RWPE1 (cell line): Measurements from ENCODE around the gene WRNIP1.

Experiments
- CTCF ChIA-PET: fragments of 350-600 bp; sonication (Branson Sonifier 250); formaldehyde crosslinking; extraction: SDS; loops from one replicate; lab custom pipeline; 2021; lab: Yijun Ruan, JAX
- POLR2A ChIA-PET: fragments of 400-600 bp; formaldehyde crosslinking; extraction: SDS; loops from one replicate; lab custom pipeline; 2020; ENCODE audit warnings: antibody characterized with exemption; ENCODE audit not compliant: low non-redundant PET; lab: Yijun Ruan, JAX
- DNase-seq: peaks from one replicate; pipeline ENCODE4 v3.0.0; 2012; ENCODE audit warnings: low spot score
- H3K27ac ChIP-seq: fragments of 450-650 bp; 2 replicates; pipeline ENCODE4 v1.5.1; 2017
- CTCF ChIP-seq: fragments of 450-650 bp; conservative IDR thresholded peaks from 2 replicates; pipeline ENCODE4 v1.5.1; 2017; ENCODE audit warnings: low read depth, mild to moderate bottlenecking

Gene WRNIP1

GRCh38 chr6:2792330-2793110 is 27.3 kb downstream of the WRNIP1 start:
- DNase-seq, result peak; percentile 59
- TF ChIP-seq CTCF, result no peak
- ChIA-PET CTCF (interaction anchor here (1.0 to 1.9 kb wide), 4 partner anchors 48 to 119 kb away, joined by 4 to 10 read pairs (median 7); partner anchors contain the start of gene SERPINB1), POLR2A (no interaction called here)
- peak overlapping the region; percentile 78 for H3K27ac ChIP-seq

GRCh38 chr6:2793534-2794151 is 28.4 kb downstream of the WRNIP1 start:
- no peak for DNase-seq
- H3K27ac ChIP-seq, result peak overlapping the region; percentile 78
- POLR2A ChIA-PET, result no interaction called here
- CTCF ChIA-PET, result no interaction called here
- TF ChIP-seq CTCF, result no peak

- TF ChIP-seq CTCF, result no peak
- CTCF ChIA-PET, result no interaction called here
- DNase-seq, result peak; percentile 22
- POLR2A ChIA-PET, result interaction anchor here (0.7 kb wide), 1 partner anchor 51 kb away, joined by 5 read pairs; no protein-coding TSS in a partner anchor
- peak overlapping the region; percentile 78 for H3K27ac ChIP-seq
Observed at GRCh38 chr6:2794171-2794730, 29.1 kb downstream of the WRNIP1 start.

GRCh38 chr6:2795162-2795561 is 30.0 kb downstream of the WRNIP1 start:
- ChIA-PET POLR2A (interaction anchor here (0.7 kb wide), 1 partner anchor 50 kb away, joined by 5 read pairs; no protein-coding TSS in a partner anchor), CTCF (no interaction called here)
- DNase-seq, result no peak
- no peak for TF ChIP-seq CTCF
- H3K27ac ChIP-seq, result no peak overlapping the region

- no peak for TF ChIP-seq CTCF
- no peak for DNase-seq
- ChIA-PET CTCF (no interaction called here), POLR2A (no interaction called here)
- H3K27ac ChIP-seq, result no peak overlapping the region
Observed at GRCh38 chr6:2795956-2796355, 30.8 kb downstream of the WRNIP1 start.

- no peak for DNase-seq
- ChIA-PET CTCF (no interaction called here), POLR2A (no interaction called here)
- no peak for TF ChIP-seq CTCF
- no peak overlapping the region for H3K27ac ChIP-seq
Observed at GRCh38 chr6:2796861-2797260, 31.7 kb downstream of the WRNIP1 start.
